H1 (cell line): Measurements from ENCODE around the gene TTC28. TPM values are rescaled to one million over a fixed set of nuclear protein-coding genes. Genes with fewer than 3 reads are reported as not detected.
"Not testable (repeated sequence)": the region's sequence is repeated elsewhere in the genome, so short reads cannot be mapped to it uniquely, and the experiment has no call there.

Experiments
- CTCF ChIA-PET: fragments of 300-600 bp; sonication (Branson Sonifier 250); formaldehyde crosslinking; loops from one replicate; lab custom pipeline; 2021; ENCODE audit not compliant: partially characterized antibody; lab: Charles Lee
- POLR2A ChIA-PET: fragments of 300-600 bp; sonication (Branson Sonifier 250); formaldehyde crosslinking; loops from one replicate; lab custom pipeline; 2021; ENCODE audit warnings: inconsistent platforms; ENCODE audit not compliant: partially characterized antibody; lab: Charles Lee
- DNase-seq, 2 experiments: peaks; one replicate each; pipeline versions ENCODE4 v3.0.0 to v3.0.0-alpha.2; 2010 to 2022; ENCODE audit warnings: low spot score in 2 of 2, low read depth in 1 of 2, mixed read lengths in 1 of 2
- FAIRE-seq: peaks from 2 replicates; lab custom pipeline; 2011; peaks lifted over from hg19 to GRCh38; lab: Jason Lieb, UNC
- H2AFZ ChIP-seq: 2 replicates; pipeline ENCODE4 v1.8.1; 2012; ENCODE audit warnings: low read length, inconsistent platforms
- H2AK5ac ChIP-seq: 2 replicates; pipeline ENCODE4 v1.6.1; 2013; ENCODE audit warnings: low read depth, low read length
- H2BK120ac ChIP-seq: replicated peaks from 2 replicates; pipeline ENCODE3; 2013; ENCODE audit warnings: low read depth, low read length, inconsistent platforms
- H2BK12ac ChIP-seq: 2 replicates; pipeline ENCODE4 v1.6.1; 2013; ENCODE audit warnings: low read depth, low read length
- H2BK15ac ChIP-seq: 2 replicates; pipeline ENCODE4 v1.6.1; 2013; ENCODE audit warnings: low read length
- H2BK20ac ChIP-seq: 2 replicates; pipeline ENCODE4 v1.6.1; 2013; ENCODE audit warnings: low read length
- H2BK5ac ChIP-seq: 2 replicates; pipeline ENCODE4 v1.6.1; 2013; ENCODE audit warnings: low read depth, low read length
- H3K14ac ChIP-seq: 2 replicates; pipeline ENCODE4 v1.6.1; 2013; ENCODE audit warnings: inconsistent platforms; ENCODE audit not compliant: insufficient read length
- H3K18ac ChIP-seq: 2 replicates; pipeline ENCODE4 v1.6.1; 2013; ENCODE audit warnings: low read length; ENCODE audit errors: extremely low read depth
- H3K23ac ChIP-seq: 2 replicates; pipeline ENCODE4 v1.6.1; 2013; ENCODE audit warnings: inconsistent platforms; ENCODE audit not compliant: insufficient read length
- H3K23me2 ChIP-seq: 2 replicates; pipeline ENCODE4 v1.6.1; 2013; ENCODE audit warnings: low read depth, low read length
- H3K27ac ChIP-seq: 2 replicates; pipeline ENCODE4 v1.6.1; 2011; ENCODE audit warnings: low read depth, low read length, inconsistent platforms
- H3K27me3 ChIP-seq, 4 experiments: replicated peaks in 1 of 4; 1 replicate in 1 of 4; 2 replicates in 3 of 4; pipeline versions ENCODE4 v1.6.1 to v1.8.1; 2011 to 2013; ENCODE audit warnings: low read length in 3 of 4, mild to moderate bottlenecking in 3 of 4, inconsistent platforms in 2 of 4, mixed read lengths in 2 of 4, moderate library complexity in 1 of 4; ENCODE audit not compliant: control insufficient read depth in 3 of 4, insufficient read depth in 3 of 4; ENCODE audit errors: extremely low read depth in 1 of 4
- H3K36me3 ChIP-seq, 4 experiments: 2 replicates each; pipeline versions ENCODE4 v1.6.1 to v1.8.1; 2011 to 2013; ENCODE audit warnings: mild to moderate bottlenecking in 4 of 4, low read length in 3 of 4, moderate library complexity in 2 of 4, control low read depth in 1 of 4, inconsistent platforms in 1 of 4; ENCODE audit not compliant: insufficient read depth in 4 of 4, control insufficient read depth in 2 of 4
- H3K4ac ChIP-seq: replicated peaks from 2 replicates; pipeline ENCODE3; 2013; ENCODE audit warnings: low read length, low read depth, mixed read lengths, inconsistent platforms; ENCODE audit not compliant: insufficient read length
- H3K4me1 ChIP-seq, 4 experiments: replicated peaks in 1 of 4; 1 replicate in 1 of 4; 2 replicates in 3 of 4; pipeline versions ENCODE4 v1.6.1 to v1.8.1; 2011 to 2013; ENCODE audit warnings: low read length in 3 of 4, inconsistent platforms in 2 of 4, mixed read lengths in 1 of 4; ENCODE audit not compliant: insufficient read depth in 4 of 4, control insufficient read depth in 3 of 4
- H3K4me2 ChIP-seq, 2 experiments: 2 replicates each; pipeline versions ENCODE4 v1.6.1 to v1.8.1; 2011 to 2013; ENCODE audit warnings: low read depth in 2 of 2, low read length in 2 of 2, control low read depth in 1 of 2, inconsistent platforms in 1 of 2, mild to moderate bottlenecking in 1 of 2; ENCODE audit not compliant: insufficient read depth in 1 of 2
- H3K4me3 ChIP-seq, 4 experiments: fragments of 200-600, 300-600 bp in 1 of 4; sonication (generic), shearing (Covaris generic), sonication (Bioruptor Twin) in 1 of 4; 2 replicates each; pipeline versions ENCODE4 v1.5.1 to v1.8.1; 2011 to 2016; ENCODE audit warnings: low read length in 4 of 4, low read depth in 3 of 4, control low read depth in 2 of 4, inconsistent platforms in 2 of 4, mild to moderate bottlenecking in 2 of 4, mixed read lengths in 1 of 4, moderate library complexity in 1 of 4; ENCODE audit not compliant: insufficient read depth in 2 of 4; ENCODE audit errors: extremely low read depth in 1 of 4
- H3K56ac ChIP-seq: replicated peaks from 2 replicates; pipeline ENCODE3; 2013; ENCODE audit warnings: low read depth, mild to moderate bottlenecking, mixed read lengths, low read length, inconsistent platforms; ENCODE audit not compliant: insufficient read length
- H3K79me1 ChIP-seq: 2 replicates; pipeline ENCODE4 v1.6.1; 2013; ENCODE audit warnings: low read depth, low read length, control low read depth
- H3K79me2 ChIP-seq, 2 experiments: 2 replicates each; pipeline versions ENCODE4 v1.6.1 to v1.8.1; 2012 to 2013; ENCODE audit warnings: low read length in 2 of 2, mild to moderate bottlenecking in 2 of 2, inconsistent platforms in 1 of 2; ENCODE audit not compliant: insufficient read depth in 2 of 2, control insufficient read depth in 1 of 2
- H3K9ac ChIP-seq, 4 experiments: replicated peaks in 1 of 4; 1 replicate in 1 of 4; 2 replicates in 3 of 4; pipeline versions ENCODE4 v1.6.1 to v1.8.1; 2011 to 2013; ENCODE audit warnings: low read depth in 3 of 4, low read length in 3 of 4, control low read depth in 2 of 4, mild to moderate bottlenecking in 2 of 4, moderate library complexity in 2 of 4, inconsistent platforms in 1 of 4; ENCODE audit errors: extremely low read depth in 1 of 4
- H3K9me3 ChIP-seq, 2 experiments: 2 replicates each; pipeline versions ENCODE4 v1.6.1 to v1.8.1; 2012 to 2013; ENCODE audit warnings: mild to moderate bottlenecking in 2 of 2, moderate library complexity in 2 of 2, control low read depth in 1 of 2, inconsistent platforms in 1 of 2, low read depth in 1 of 2, low read length in 1 of 2, mixed read lengths in 1 of 2; ENCODE audit not compliant: insufficient read depth in 2 of 2
- H4K20me1 ChIP-seq, 2 experiments: replicated peaks in 1 of 2; 2 replicates each; pipeline versions ENCODE3 to v1.8.1; 2011 to 2013; ENCODE audit warnings: inconsistent platforms in 2 of 2, low read length in 2 of 2, mild to moderate bottlenecking in 1 of 2; ENCODE audit not compliant: insufficient read depth in 2 of 2, control insufficient read depth in 1 of 2
- H4K5ac ChIP-seq: 2 replicates; pipeline ENCODE4 v1.6.1; 2013; ENCODE audit warnings: low read length, low read depth, mixed read lengths, inconsistent platforms; ENCODE audit not compliant: insufficient read length
- H4K8ac ChIP-seq: 2 replicates; pipeline ENCODE4 v1.8.0; 2013; ENCODE audit warnings: mild to moderate bottlenecking, moderate library complexity, low read length, inconsistent platforms; ENCODE audit not compliant: insufficient read depth; ENCODE audit errors: extremely low read depth
- H4K91ac ChIP-seq: replicated peaks from 2 replicates; pipeline ENCODE3; 2013; ENCODE audit warnings: low read length, mixed read lengths, inconsistent platforms; ENCODE audit not compliant: insufficient read length
- ATF3 ChIP-seq: IDR thresholded peaks from 2 replicates; pipeline ENCODE4 v1.6.1; 2011; ENCODE audit warnings: low read depth, mild to moderate bottlenecking, low read length; ENCODE audit not compliant: insufficient read depth
- BACH1 ChIP-seq: IDR thresholded peaks from 2 replicates; pipeline ENCODE4 v1.6.1; 2012; ENCODE audit warnings: low read length, improper control_type of control experiment
- WGBS, 2 experiments: shearing (Covaris generic) in 1 of 2; methylation state at CpG; one replicate each; pipeline versions ENCODE4 v1.1.6 to v1.1.7; 2013 to 2015; ENCODE audit warnings: low lambda C conversion rate in 2 of 2, mixed read lengths in 2 of 2, inconsistent platforms in 1 of 2, low coverage in 1 of 2, missing lambda C conversion rate in 1 of 2; ENCODE audit not compliant: insufficient replicate concordance in 2 of 2, insufficient coverage in 1 of 2, insufficient read length in 1 of 2; ENCODE audit errors: extremely low coverage in 1 of 2, missing lambda C conversion rate in 1 of 2; 5-methylcytosine and 5-hydroxymethylcytosine counted together
- polyA plus RNA-seq, 7 experiments: library from polyadenylated mRNA; depleted of rRNA in 3 of 7; stranded (reverse) in 5 of 7; unstranded in 2 of 7; fragments of >200 nt in 5 of 7; fragments of 200-250 nt in 2 of 7; gene quantifications; 1 replicate in 5 of 7; 2 replicates in 1 of 7; 4 replicates in 1 of 7; pipeline versions ENCODE4 v1.2.1 to v1.2.3, GENCODE V29; 2011 to 2013; ENCODE audit warnings: missing spikeins in 2 of 7, mixed read lengths in 2 of 7
- total RNA-seq: library from RNA; stranded (reverse); fragmentation: NEBNext Ultra II Directional; extraction: Animal tissue kit (Norgen Biotek cat#: 25700); gene quantifications from 2 replicates; pipeline ENCODE4 v1.2.1, GENCODE V29; 2021

TTC28 gene
- total and polyA plus RNA-seq, 2 of the 8 experiments (the other 6 are each of a cell fraction or from before 2014, with no cell fraction given): 2.6 to 12.6 TPM

- ChIA-PET POLR2A (no interaction called here), CTCF (no interaction called here)
- no peak for DNase-seq
- no peak overlapping the region for H2BK20ac ChIP-seq
- no peak overlapping the region for H3K4me3 ChIP-seq
- no peak overlapping the region for H3K23ac ChIP-seq
- H3K27me3 ChIP-seq: no peaks in the 10 kb centered on the region
- no peak overlapping the region for H2AFZ ChIP-seq
- no peaks in the 10 kb centered on the region for H3K79me1 ChIP-seq
- H3K9ac ChIP-seq: no peak overlapping the region
- no peak overlapping the region for H4K5ac ChIP-seq
- no peaks in the 10 kb centered on the region for H3K79me2 ChIP-seq
- H2BK15ac ChIP-seq: no peak overlapping the region
- no peak overlapping the region for H3K27ac ChIP-seq
- no peak overlapping the region for H2BK120ac ChIP-seq
- no peaks in the 10 kb centered on the region for H3K23me2 ChIP-seq
- FAIRE-seq: no peak
- no peak overlapping the region for H2AK5ac ChIP-seq
- no peaks in the 10 kb centered on the region for H3K36me3 ChIP-seq
- no peak for TF ChIP-seq ATF3
- no peak for TF ChIP-seq BACH1
- H3K4me2 ChIP-seq: no peak overlapping the region
- no peak overlapping the region for H3K4ac ChIP-seq
- H4K20me1 ChIP-seq: no peaks in the 10 kb centered on the region
- no peak overlapping the region for H2BK12ac ChIP-seq
- H3K4me1 ChIP-seq: no peaks in the 10 kb centered on the region
- no peak overlapping the region for H3K14ac ChIP-seq
- H4K91ac ChIP-seq: no peak overlapping the region
- H3K56ac ChIP-seq: no peak overlapping the region
- no peak overlapping the region for H2BK5ac ChIP-seq
- peaks cover 0 to 6% of the 10 kb centered on the region in 2 experiments; a peak in 1 of 4 replicates for H3K9me3 ChIP-seq
- 73% methylated on average over 2 of the region's 2 CpGs; no CpG with 5 or more reads in 1 of the 2 experiments for WGBS, 2 experiments
- no peak overlapping the region for H4K8ac ChIP-seq
- H3K18ac ChIP-seq: no peak overlapping the region
Measured at GRCh38 chr22:28669387-28669786, 10.3 kb downstream of the TTC28 start.

- not testable (repeated sequence) for H4K5ac ChIP-seq, FAIRE-seq
Measured at GRCh38 chr22:28663569-28663942, 16.1 kb downstream of the TTC28 start.

More at GRCh38 chr22:28663569-28663942, 16.1 kb downstream of the TTC28 start:
- H3K79me2 ChIP-seq, H3K23ac ChIP-seq, H2BK5ac ChIP-seq, H4K20me1 ChIP-seq, DNase-seq, H2AK5ac ChIP-seq, H2BK15ac ChIP-seq, H2BK12ac ChIP-seq, H3K4me3 ChIP-seq, H3K4me2 ChIP-seq, H2BK120ac ChIP-seq, H3K23me2 ChIP-seq, H3K79me1 ChIP-seq, H3K9me3 ChIP-seq, POLR2A ChIA-PET, H4K91ac ChIP-seq, H3K27ac ChIP-seq, H3K18ac ChIP-seq, H4K8ac ChIP-seq, H3K4me1 ChIP-seq, H3K4ac ChIP-seq, H3K14ac ChIP-seq, H2BK20ac ChIP-seq, CTCF ChIA-PET, H3K56ac ChIP-seq, H3K9ac ChIP-seq, H2AFZ ChIP-seq, H3K36me3 ChIP-seq, H3K27me3 ChIP-seq: not testable (repeated sequence)
- no CpG with 5 or more reads among the region's 13 CpGs for WGBS, 2 experiments
